Hair follicular keratinocyte (primary cell): ENCODE measurements around the gene RAP2C. TPM values are rescaled to one million over a fixed set of nuclear protein-coding genes. Genes with fewer than 3 reads are reported as not detected.

Experiments
- total RNA-seq: library from RNA; depleted of rRNA; stranded (reverse); fragments of >200 nt; gene quantifications from 2 replicates; pipeline ENCODE4 v1.2.3, GENCODE V29; 2015

RAP2C gene
- total RNA-seq = 14.3 and 15.9 TPM in 2 replicates

DNA sequence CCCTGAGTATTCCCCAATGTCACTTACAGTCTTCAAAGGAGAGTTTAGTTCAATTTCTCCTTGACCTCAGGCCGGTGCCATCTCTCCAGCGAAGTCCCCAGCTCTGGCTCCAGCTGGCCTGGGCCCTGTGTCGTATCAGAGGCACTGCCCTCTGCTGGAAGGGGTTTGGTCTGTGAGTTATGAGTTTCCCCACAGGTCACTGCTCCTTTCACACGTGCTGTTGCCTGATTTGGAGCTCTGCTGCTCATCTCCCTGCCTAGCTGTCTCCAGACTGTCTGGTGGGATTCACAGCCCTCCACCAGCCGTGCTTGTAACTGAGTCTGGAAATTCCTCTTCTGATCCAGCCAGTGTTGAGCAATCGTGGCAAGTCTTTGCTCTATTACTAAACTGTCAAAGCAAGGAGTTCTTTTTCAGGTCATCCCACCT lies at the start of gene RAP2C:
RAP2C (minus strand) TSS at position 105 of the 426 bp plus-strand sequence. CDS start 2,179 bp downstream, outside the sequence.

Other genes starting within 250 kb of the RAP2C start
- 29.7 and 32.5 TPM in 2 replicates for gene STK26, start 196.1 kb downstream of the RAP2C start, total RNA-seq
- not detected in 2 replicates for gene FRMD7, start 91.4 kb downstream of the RAP2C start, total RNA-seq